B cell (primary cell): ENCODE results near the gene KIAA0319L.
A peak's percentile ranks its signal among the peaks of the same experiment; 100 is the strongest.

ENCODE experiments used
- CTCF ChIP-seq: fragments of 200-600 bp; IDR thresholded peaks from one replicate; pipeline ENCODE4 v1.8.0; 2022; ENCODE audit warnings: antibody characterized with exemption, mild to moderate bottlenecking
- EZH2 ChIP-seq: IDR thresholded peaks from 2 replicates; pipeline ENCODE4 v1.6.1; 2012; ENCODE audit warnings: borderline replicate concordance, low read depth, mild to moderate bottlenecking, moderate library complexity, low read length; ENCODE audit not compliant: insufficient read depth, poor library complexity, severe bottlenecking

- TF ChIP-seq EZH2 (no peak), CTCF (peak; percentile 31)
Observed at GRCh38 chr1:35564884-35565741, 7.9 kb upstream of the KIAA0319L start.
